ENCODE results near the gene MEIS1.
A peak's percentile ranks its signal among the peaks of the same experiment; 100 is the strongest.

DNA sequence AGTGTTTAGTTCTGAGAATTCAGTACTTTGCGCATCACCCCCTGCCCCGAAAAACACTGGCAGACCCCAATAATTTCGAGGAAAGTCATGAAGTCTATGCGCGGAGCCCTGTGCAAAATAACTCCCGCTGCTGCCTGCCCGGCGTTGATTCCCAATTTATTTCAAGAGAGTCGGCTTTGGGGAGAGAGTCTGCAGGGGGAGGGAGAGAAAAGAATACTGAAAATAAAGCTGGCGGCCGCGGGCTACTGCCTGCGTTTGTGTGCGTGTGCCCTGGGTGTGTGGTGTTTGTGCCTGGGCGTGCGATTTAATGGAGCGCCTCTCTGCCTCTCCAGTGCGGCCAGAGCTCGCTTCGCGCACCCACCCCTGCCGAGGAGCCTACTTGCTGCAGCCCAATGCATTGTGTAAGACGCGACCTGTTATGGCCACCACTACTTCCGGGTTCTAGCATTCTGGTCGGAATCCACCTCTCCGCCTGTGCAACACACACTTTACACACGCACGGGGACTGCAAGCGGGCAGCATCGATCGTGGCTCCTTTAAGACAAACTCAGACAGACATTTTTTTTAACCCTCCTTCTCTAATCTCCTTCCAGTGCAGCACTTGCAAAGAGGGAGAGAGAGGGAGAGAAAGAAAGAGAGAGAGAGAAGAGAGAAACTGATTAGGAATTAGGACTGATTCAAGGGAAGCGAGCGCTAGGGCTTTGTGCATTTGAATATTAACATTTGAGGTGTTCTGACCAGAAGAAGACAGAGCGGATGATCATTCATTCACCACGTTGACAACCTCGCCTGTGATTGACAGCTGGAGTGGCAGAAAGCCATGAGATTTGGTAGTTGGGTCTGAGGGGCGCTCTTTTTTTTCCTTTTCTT, at the start of gene MEIS1:
- TF ChIP-seq, protein P1, sequence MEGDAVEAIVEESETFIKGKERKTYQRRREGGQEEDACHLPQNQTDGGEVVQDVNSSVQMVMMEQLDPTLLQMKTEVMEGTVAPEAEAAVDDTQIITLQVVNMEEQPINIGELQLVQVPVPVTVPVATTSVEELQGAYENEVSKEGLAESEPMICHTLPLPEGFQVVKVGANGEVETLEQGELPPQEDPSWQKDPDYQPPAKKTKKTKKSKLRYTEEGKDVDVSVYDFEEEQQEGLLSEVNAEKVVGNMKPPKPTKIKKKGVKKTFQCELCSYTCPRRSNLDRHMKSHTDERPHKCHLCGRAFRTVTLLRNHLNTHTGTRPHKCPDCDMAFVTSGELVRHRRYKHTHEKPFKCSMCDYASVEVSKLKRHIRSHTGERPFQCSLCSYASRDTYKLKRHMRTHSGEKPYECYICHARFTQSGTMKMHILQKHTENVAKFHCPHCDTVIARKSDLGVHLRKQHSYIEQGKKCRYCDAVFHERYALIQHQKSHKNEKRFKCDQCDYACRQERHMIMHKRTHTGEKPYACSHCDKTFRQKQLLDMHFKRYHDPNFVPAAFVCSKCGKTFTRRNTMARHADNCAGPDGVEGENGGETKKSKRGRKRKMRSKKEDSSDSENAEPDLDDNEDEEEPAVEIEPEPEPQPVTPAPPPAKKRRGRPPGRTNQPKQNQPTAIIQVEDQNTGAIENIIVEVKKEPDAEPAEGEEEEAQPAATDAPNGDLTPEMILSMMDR (IDR thresholded peaks at IDR 0.05): no peak
- peak; percentile 95 for TF ChIP-seq POLR2A (IDR thresholded peaks at IDR 0.05)
